ENCODE data around the gene IFTAP. TPM values are rescaled to one million over a fixed set of nuclear protein-coding genes. Genes with fewer than 3 reads are reported as not detected.

IFTAP gene
- total RNA-seq, 1 donor from 2014 or later: 12.3 TPM

GRCh38 chr11:36609383-36609782, 15.1 kb downstream of the IFTAP start:
- Histone ChIP-seq H3K36me3 (no peaks in the 10 kb centered on the region), H3K27ac (no peak overlapping the region), H3K4me3 (no peak overlapping the region), H3K9me3 (no peaks in the 10 kb centered on the region), H3K4me1 (no peaks in the 10 kb centered on the region), H3K27me3 (no peaks in the 10 kb centered on the region)
- TF ChIP-seq, protein P1, sequence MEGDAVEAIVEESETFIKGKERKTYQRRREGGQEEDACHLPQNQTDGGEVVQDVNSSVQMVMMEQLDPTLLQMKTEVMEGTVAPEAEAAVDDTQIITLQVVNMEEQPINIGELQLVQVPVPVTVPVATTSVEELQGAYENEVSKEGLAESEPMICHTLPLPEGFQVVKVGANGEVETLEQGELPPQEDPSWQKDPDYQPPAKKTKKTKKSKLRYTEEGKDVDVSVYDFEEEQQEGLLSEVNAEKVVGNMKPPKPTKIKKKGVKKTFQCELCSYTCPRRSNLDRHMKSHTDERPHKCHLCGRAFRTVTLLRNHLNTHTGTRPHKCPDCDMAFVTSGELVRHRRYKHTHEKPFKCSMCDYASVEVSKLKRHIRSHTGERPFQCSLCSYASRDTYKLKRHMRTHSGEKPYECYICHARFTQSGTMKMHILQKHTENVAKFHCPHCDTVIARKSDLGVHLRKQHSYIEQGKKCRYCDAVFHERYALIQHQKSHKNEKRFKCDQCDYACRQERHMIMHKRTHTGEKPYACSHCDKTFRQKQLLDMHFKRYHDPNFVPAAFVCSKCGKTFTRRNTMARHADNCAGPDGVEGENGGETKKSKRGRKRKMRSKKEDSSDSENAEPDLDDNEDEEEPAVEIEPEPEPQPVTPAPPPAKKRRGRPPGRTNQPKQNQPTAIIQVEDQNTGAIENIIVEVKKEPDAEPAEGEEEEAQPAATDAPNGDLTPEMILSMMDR (IDR thresholded peaks at IDR 0.05): no peak
- intact Hi-C loops (cut with DNase I): no loop called here
- ATAC-seq (no peak), DNase-seq (no peak)

DNA sequence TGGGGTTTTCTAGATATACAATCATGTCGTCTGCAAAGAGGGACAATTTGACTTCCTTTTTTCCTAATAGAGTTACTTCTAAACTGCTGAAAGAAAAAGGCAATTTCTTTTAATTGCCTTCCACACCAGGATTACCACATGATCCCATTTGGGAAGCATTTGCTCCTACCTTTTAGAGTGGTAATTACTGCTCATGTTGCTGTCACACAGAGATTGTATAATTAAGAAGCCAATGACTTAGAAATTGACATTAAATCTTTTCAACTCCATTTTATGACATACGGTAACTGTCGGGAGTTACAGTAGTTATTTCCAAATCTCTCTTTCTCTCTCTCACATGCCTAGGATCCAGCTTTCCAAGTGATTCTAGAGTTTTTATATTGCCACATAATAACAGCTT, 21.5 kb downstream of the IFTAP start:
- peaks cover 6% of the 10 kb centered on the region for H3K4me1 ChIP-seq
- TF ChIP-seq, protein P1 (IDR thresholded peaks at IDR 0.05): no peak
- intact Hi-C loops (cut with DNase I): no loop called here

GRCh38 chr11:36617543-36618362, 23.5 kb downstream of the IFTAP start:
- intact Hi-C loops (cut with DNase I): no loop called here
- no peaks in the 10 kb centered on the region for H3K36me3 ChIP-seq
- H3K27me3 ChIP-seq: no peaks in the 10 kb centered on the region
- no peaks in the 10 kb centered on the region for H3K9me3 ChIP-seq
- H3K4me3 ChIP-seq: no peak overlapping the region
- H3K4me1 ChIP-seq: peaks cover 6% of the 10 kb centered on the region
- no peak for DNase-seq
- TF ChIP-seq, protein P1 (IDR thresholded peaks at IDR 0.05): no peak
- no peak overlapping the region for H3K27ac ChIP-seq
- ATAC-seq: no peak

More for the DNA sequence above, 21.5 kb downstream of the IFTAP start:
- ATAC-seq: no peak
- Histone ChIP-seq H3K27me3 (no peaks in the 10 kb centered on the region), H3K27ac (no peak overlapping the region), H3K9me3 (no peaks in the 10 kb centered on the region), H3K36me3 (no peaks in the 10 kb centered on the region), H3K4me3 (no peak overlapping the region)
- DNase-seq: no peak

GRCh38 chr11:36618363-36619047, 24.2 kb downstream of the IFTAP start:
- H3K4me1 ChIP-seq: peaks cover 6% of the 10 kb centered on the region
- ATAC-seq: no peak

DNA sequence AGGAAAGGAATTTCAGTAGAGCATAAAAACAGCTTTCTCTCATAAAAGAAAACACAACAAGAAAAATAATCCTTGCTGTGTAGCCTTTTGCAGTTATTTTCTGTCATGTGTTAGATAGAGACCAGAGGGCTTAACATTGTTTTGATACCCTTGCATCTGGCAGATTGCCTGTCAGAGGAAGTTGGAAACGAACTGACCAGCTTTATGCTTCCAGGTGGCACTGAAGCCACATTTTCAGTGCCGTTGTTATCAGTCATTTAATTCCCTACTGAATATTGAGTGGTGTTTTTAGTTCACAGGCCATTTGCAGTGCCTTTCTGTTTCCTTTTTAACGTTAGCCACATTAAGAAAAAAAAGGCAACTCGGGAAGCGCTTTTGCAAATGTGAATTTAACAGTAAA, 25.2 kb downstream of the IFTAP start:
- intact Hi-C loops (cut with DNase I): no loop called here
- ATAC-seq: no peak
- no peak for DNase-seq
- TF ChIP-seq, protein P1 (IDR thresholded peaks at IDR 0.05): no peak
- Histone ChIP-seq H3K27me3 (no peaks in the 10 kb centered on the region), H3K4me1 (peaks cover 6% of the 10 kb centered on the region), H3K9me3 (no peaks in the 10 kb centered on the region), H3K4me3 (no peak overlapping the region), H3K27ac (no peak overlapping the region), H3K36me3 (no peaks in the 10 kb centered on the region)

More at GRCh38 chr11:36618363-36619047, 24.2 kb downstream of the IFTAP start:
- TF ChIP-seq, protein P1 (IDR thresholded peaks at IDR 0.05): no peak
- no peak for DNase-seq
- H3K4me3 ChIP-seq: no peak overlapping the region
- H3K27ac ChIP-seq: no peak overlapping the region
- no peaks in the 10 kb centered on the region for H3K36me3 ChIP-seq
- H3K9me3 ChIP-seq: no peaks in the 10 kb centered on the region
- intact Hi-C loops (cut with DNase I): no loop called here
- H3K27me3 ChIP-seq: no peaks in the 10 kb centered on the region
